ENCODE data around the gene CDKN2A. TPM values are rescaled to one million over a fixed set of nuclear protein-coding genes. Genes with fewer than 3 reads are reported as not detected.

Gene CDKN2A
- total RNA-seq, 3 donors from 2014 or later (not counting 1 experiment from before 2014, with no cell fraction given) = 3.5 to 7.7 (median 3.8) TPM

- no peak overlapping the region for H3K4me3 ChIP-seq (ENCODE audit: low read length)
- no peaks in the 10 kb centered on the region for H3K36me3 ChIP-seq (ENCODE audit: control insufficient read depth, insufficient read depth, low read length)
- peak overlapping the region in 1 of 2 donors; percentile 40 for H3K27ac Mint-ChIP-seq
- intact Hi-C loops (cut with micrococcal nuclease) = loop anchor here (5.0 kb wide), 1 partner anchor 38 kb away; the partner anchor contains the start of gene CDKN2B
- H3K27me3 ChIP-seq (ENCODE audit: control insufficient read depth, insufficient read depth, low read length) = peaks cover 97% of the 10 kb centered on the region
- no peak for ATAC-seq
- H3K27me3 Mint-ChIP-seq (ENCODE audit: low read depth in 2 of 2) = peaks cover 80 to 97% of the 10 kb centered on the region in 2 donors
- no peak for DNase-seq
- no peaks in the 10 kb centered on the region for H3K36me3 Mint-ChIP-seq
- TF ChIP-seq, protein P1, sequence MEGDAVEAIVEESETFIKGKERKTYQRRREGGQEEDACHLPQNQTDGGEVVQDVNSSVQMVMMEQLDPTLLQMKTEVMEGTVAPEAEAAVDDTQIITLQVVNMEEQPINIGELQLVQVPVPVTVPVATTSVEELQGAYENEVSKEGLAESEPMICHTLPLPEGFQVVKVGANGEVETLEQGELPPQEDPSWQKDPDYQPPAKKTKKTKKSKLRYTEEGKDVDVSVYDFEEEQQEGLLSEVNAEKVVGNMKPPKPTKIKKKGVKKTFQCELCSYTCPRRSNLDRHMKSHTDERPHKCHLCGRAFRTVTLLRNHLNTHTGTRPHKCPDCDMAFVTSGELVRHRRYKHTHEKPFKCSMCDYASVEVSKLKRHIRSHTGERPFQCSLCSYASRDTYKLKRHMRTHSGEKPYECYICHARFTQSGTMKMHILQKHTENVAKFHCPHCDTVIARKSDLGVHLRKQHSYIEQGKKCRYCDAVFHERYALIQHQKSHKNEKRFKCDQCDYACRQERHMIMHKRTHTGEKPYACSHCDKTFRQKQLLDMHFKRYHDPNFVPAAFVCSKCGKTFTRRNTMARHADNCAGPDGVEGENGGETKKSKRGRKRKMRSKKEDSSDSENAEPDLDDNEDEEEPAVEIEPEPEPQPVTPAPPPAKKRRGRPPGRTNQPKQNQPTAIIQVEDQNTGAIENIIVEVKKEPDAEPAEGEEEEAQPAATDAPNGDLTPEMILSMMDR (IDR thresholded peaks at IDR 0.05) = no peak
- WGBS (ENCODE audit: insufficient coverage) = 15% methylated on average over 22 of the region's 28 CpGs
- no peak overlapping the region for H3K4me3 Mint-ChIP-seq
- peaks cover 30% of the 10 kb centered on the region for H3K4me1 ChIP-seq (ENCODE audit: control insufficient read depth, insufficient read depth, low read length)
- peaks cover 30 to 42% of the 10 kb centered on the region in 2 donors for H3K4me1 Mint-ChIP-seq
- H3K9me3 Mint-ChIP-seq = peaks cover 0 to 8% of the 10 kb centered on the region in 2 donors
- H3K9me3 ChIP-seq (ENCODE audit: control insufficient read depth, insufficient read depth, low read length) = peaks cover 28% of the 10 kb centered on the region
- H3K27ac ChIP-seq (ENCODE audit: low read length) = no peak overlapping the region
These were observed 24.9 kb downstream of the CDKN2A start for GRCh38 chr9:21969011-21969940.

- Histone ChIP-seq H3K27ac (ENCODE audit: low read length) (no peak overlapping the region), H3K4me3 (ENCODE audit: low read length) (no peak overlapping the region), H3K36me3 (ENCODE audit: control insufficient read depth, insufficient read depth, low read length) (no peaks in the 10 kb centered on the region), H3K4me1 (ENCODE audit: control insufficient read depth, insufficient read depth, low read length) (peaks cover 26% of the 10 kb centered on the region), H3K27me3 (ENCODE audit: control insufficient read depth, insufficient read depth, low read length) (peaks cover 97% of the 10 kb centered on the region), H3K9me3 (ENCODE audit: control insufficient read depth, insufficient read depth, low read length) (peaks cover 28% of the 10 kb centered on the region)
- Mint-ChIP-seq H3K4me1 (peaks cover 28 to 38% of the 10 kb centered on the region in 2 donors), H3K4me3 (no peak overlapping the region), H3K9me3 (peaks cover 0 to 8% of the 10 kb centered on the region in 2 donors), H3K27me3 (ENCODE audit: low read depth in 2 of 2) (peaks cover 77 to 97% of the 10 kb centered on the region in 2 donors), H3K27ac (peak overlapping the region in 1 of 2 donors; percentile 40), H3K36me3 (peaks cover 7% of the 10 kb centered on the region)
- ATAC-seq (no peak), DNase-seq (peak in 1 of 2 donors; percentile 31)
- WGBS (ENCODE audit: insufficient coverage) = 11% methylated on average over 41 of the region's 41 CpGs
- TF ChIP-seq, protein P1 (IDR thresholded peaks at IDR 0.05) = no peak
- intact Hi-C loops (cut with micrococcal nuclease) = loop anchor here (5.0 kb wide), 1 partner anchor 39 kb away; the partner anchor contains the start of gene CDKN2B
These were observed 25.7 kb downstream of the CDKN2A start for GRCh38 chr9:21968331-21969010.

- intact Hi-C loops (cut with micrococcal nuclease) = loop anchor here (2.0 to 5.0 kb wide), 2 partner anchors 19 to 40 kb away; partner anchors contain the start of gene CDKN2B
- TF ChIP-seq, protein P1 (IDR thresholded peaks at IDR 0.05) = no peak
- H3K27me3 Mint-ChIP-seq (ENCODE audit: low read depth in 2 of 2) = peaks cover 81 to 97% of the 10 kb centered on the region in 2 donors
- Histone ChIP-seq H3K9me3 (ENCODE audit: control insufficient read depth, insufficient read depth, low read length) (peaks cover 28% of the 10 kb centered on the region), H3K27ac (ENCODE audit: low read length) (no peak overlapping the region), H3K27me3 (ENCODE audit: control insufficient read depth, insufficient read depth, low read length) (peaks cover 98% of the 10 kb centered on the region), H3K36me3 (ENCODE audit: control insufficient read depth, insufficient read depth, low read length) (no peaks in the 10 kb centered on the region), H3K4me3 (ENCODE audit: low read length) (no peak overlapping the region), H3K4me1 (ENCODE audit: control insufficient read depth, insufficient read depth, low read length) (peaks cover 26% of the 10 kb centered on the region)
- peaks cover 28 to 38% of the 10 kb centered on the region in 2 donors for H3K4me1 Mint-ChIP-seq
- peak in 1 of 2 donors; percentile 36 for DNase-seq
- peak overlapping the region; percentile 59 for H3K4me3 Mint-ChIP-seq
- H3K27ac Mint-ChIP-seq = no peak overlapping the region
- no peak for ATAC-seq
- peaks cover 15% of the 10 kb centered on the region for H3K36me3 Mint-ChIP-seq
- WGBS (ENCODE audit: insufficient coverage) = 17% methylated on average over 9 of the region's 10 CpGs
- H3K9me3 Mint-ChIP-seq = peaks cover 0 to 8% of the 10 kb centered on the region in 2 donors
These were observed 26.5 kb downstream of the CDKN2A start for GRCh38 chr9:21967702-21968101.
